Measurements from ENCODE around the gene HOXA13.

- no peak for TF ChIP-seq CTCF (IDR thresholded peaks at IDR 0.05 in 4 of 5, conservative IDR thresholded peaks at IDR 0.05 in 1 of 5)
- TF ChIP-seq POLR2A (IDR thresholded peaks at IDR 0.05) = no peak
These were observed 55.1 kb downstream of the HOXA13 start for GRCh38 chr7:27144781-27145164.
